Spleen (tissue), 11 donors: ENCODE measurements around the gene RPS4Y2. TPM values are rescaled to one million over a fixed set of nuclear protein-coding genes. Genes with fewer than 3 reads are reported as not detected.

Experiments
- DNase-seq: peaks from one replicate; pipeline ENCODE4 v3.0.0-alpha.2; 2020
- H3K27ac ChIP-seq, 8 donors: fragments of 200-600 bp; sonication (generic) in 7 of 8; 1 replicate in 4 of 8; 2 replicates in 4 of 8; pipeline versions ENCODE4 v1.5.0 to v1.8.0; 2016 to 2021; ENCODE audit warnings: inconsistent platforms in 4 of 8, mild to moderate bottlenecking in 4 of 8, moderate library complexity in 1 of 8
- H3K27me3 ChIP-seq, 7 donors: fragments of 200-600 bp; sonication (generic) in 6 of 7; replicated peaks in 1 of 7; 1 replicate in 4 of 7; 2 replicates in 3 of 7; pipeline versions ENCODE4 v1.5.0 to v1.8.0; 2016 to 2021; ENCODE audit warnings: inconsistent platforms in 3 of 7, mild to moderate bottlenecking in 1 of 7
- H3K36me3 ChIP-seq, 6 donors: fragments of 200-600 bp; sonication (generic) in 5 of 6; 1 replicate in 4 of 6; 2 replicates in 2 of 6; pipeline versions ENCODE4 v1.5.0 to v1.8.0; 2016 to 2021; ENCODE audit warnings: inconsistent platforms in 2 of 6
- H3K4me1 ChIP-seq, 6 donors: fragments of 200-600 bp; sonication (generic) in 5 of 6; 1 replicate in 3 of 6; 2 replicates in 3 of 6; pipeline versions ENCODE4 v1.5.0 to v1.8.0; 2016 to 2021; ENCODE audit warnings: inconsistent platforms in 3 of 6
- H3K4me3 ChIP-seq, 8 donors: fragments of 200-600 bp; sonication (generic) in 7 of 8; 1 replicate in 4 of 8; 2 replicates in 4 of 8; pipeline versions ENCODE4 v1.5.0 to v1.8.0; 2016 to 2021; ENCODE audit warnings: inconsistent platforms in 4 of 8, mild to moderate bottlenecking in 4 of 8, moderate library complexity in 2 of 8
- H3K9me3 ChIP-seq, 8 donors: fragments of 200-600 bp; sonication (generic) in 7 of 8; 1 replicate in 4 of 8; 2 replicates in 4 of 8; pipeline versions ENCODE4 v1.5.0 to v1.8.0; 2016 to 2021; ENCODE audit warnings: inconsistent platforms in 4 of 8
- POLR2A ChIP-seq, 3 donors: fragments of 450-650 bp; IDR thresholded peaks; one replicate each; pipeline ENCODE4 v1.5.1; 2017; ENCODE audit warnings: antibody characterized with exemption in 3 of 3, mild to moderate bottlenecking in 1 of 3
- POLR2AphosphoS5 ChIP-seq, 3 donors: sonication (generic); formaldehyde crosslinking; IDR thresholded peaks; one replicate each; pipeline ENCODE4 v1.5.1; 2017; ENCODE audit warnings: antibody characterized with exemption in 3 of 3
- WGBS, 5 donors: extraction: QIAGEN DNeasy Blood & Tissue Kit in 3 of 5; methylation state at CpG; one replicate each; pipeline versions ENCODE4 v1.1.5 to v1.1.7; 2013 to 2018; 5-methylcytosine and 5-hydroxymethylcytosine counted together
- intact Hi-C: fragments of 100-400 bp; cut with DNase I; formaldehyde crosslinking; loops from one replicate; pipeline ENCODE4 v1.15.0; 2023; ENCODE audit warnings: low total_unique reads
- polyA plus RNA-seq, 3 donors: library from polyadenylated mRNA; stranded (reverse); fragments of 200-250 nt; gene quantifications; one replicate each; pipeline ENCODE4 v1.2.1, GENCODE V29; 2013
- total RNA-seq, 7 donors: library from RNA; depleted of rRNA in 3 of 7; stranded (reverse); fragments of >200 nt in 3 of 7; fragmentation: NEBNext Ultra II Directional in 4 of 7; extraction: Animal tissue kit (Norgen Biotek cat#: 25700) in 4 of 7; gene quantifications; one replicate each; pipeline versions ENCODE4 v1.1.0 to v1.2.1, GENCODE V29; 2016 to 2021
- TF ChIP-seq, protein P1 (sequence below), 11 experiments: fragments of 200-600 bp in 7 of 11; fragments of 450-650 bp in 4 of 11; sonication (generic) in 4 of 11; IDR thresholded peaks in 8 of 11; conservative IDR thresholded peaks in 3 of 11; 1 replicate in 7 of 11; 2 replicates in 4 of 11; pipeline versions ENCODE4 v1.4.0 to v1.8.0; 2016 to 2021; ENCODE audit warnings: antibody characterized with exemption in 11 of 11, inconsistent platforms in 4 of 11, mild to moderate bottlenecking in 1 of 11
- donor health status: healthy with polysubstance abuse.
- donor health status: DM: no; HTN: no; CAD: no; lungs with moderate emphysema.
- donor health status: DM: no; HTN: no; CAD: no.
- donor health status: Bipolar disorder and iron deficiency.
- donor health status: healthy.
- donor health status: DM: no; HTN: no; CAD: no.
- donor health status: DM: yes; HTN: yes; CAD: no.

The RPS4Y2 gene
- total and polyA plus RNA-seq, 10 donors = 0.16 to 0.85 TPM; not detected in 8

DNA sequence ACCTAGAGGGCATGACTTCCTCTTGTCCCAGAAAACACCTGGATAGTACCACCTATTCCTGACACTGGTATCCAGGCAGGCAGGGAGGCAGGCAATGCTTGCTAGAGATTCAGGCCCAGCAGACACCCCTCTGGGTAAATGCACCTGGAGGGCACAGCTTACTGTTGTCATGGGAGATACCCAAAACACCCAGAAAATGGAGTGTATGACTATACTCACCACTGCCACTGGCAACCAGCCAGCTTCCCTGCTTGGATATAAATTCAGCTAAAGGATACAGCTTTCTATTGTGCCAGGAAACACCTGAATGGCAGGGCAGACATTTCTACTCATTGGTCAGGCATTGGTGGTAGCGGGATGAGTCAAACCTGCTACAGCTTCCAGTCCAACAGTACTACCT lies 58.9 kb downstream of the RPS4Y2 start:
- H3K27ac ChIP-seq = no peak overlapping the region
- no peaks in the 10 kb centered on the region for H3K4me1 ChIP-seq
- H3K27me3 ChIP-seq = no peaks in the 10 kb centered on the region
- H3K9me3 ChIP-seq = no peaks in the 10 kb centered on the region
- 83 to 89% (median 89%) methylated on average over 1 of the region's 1 CpG; no CpG with 5 or more reads in 2 of the 5 donors for WGBS, 5 donors
- TF ChIP-seq POLR2A (IDR thresholded peaks at IDR 0.05) (no peak), POLR2AphosphoS5 (IDR thresholded peaks at IDR 0.05) (no peak)
- TF ChIP-seq, protein P1, sequence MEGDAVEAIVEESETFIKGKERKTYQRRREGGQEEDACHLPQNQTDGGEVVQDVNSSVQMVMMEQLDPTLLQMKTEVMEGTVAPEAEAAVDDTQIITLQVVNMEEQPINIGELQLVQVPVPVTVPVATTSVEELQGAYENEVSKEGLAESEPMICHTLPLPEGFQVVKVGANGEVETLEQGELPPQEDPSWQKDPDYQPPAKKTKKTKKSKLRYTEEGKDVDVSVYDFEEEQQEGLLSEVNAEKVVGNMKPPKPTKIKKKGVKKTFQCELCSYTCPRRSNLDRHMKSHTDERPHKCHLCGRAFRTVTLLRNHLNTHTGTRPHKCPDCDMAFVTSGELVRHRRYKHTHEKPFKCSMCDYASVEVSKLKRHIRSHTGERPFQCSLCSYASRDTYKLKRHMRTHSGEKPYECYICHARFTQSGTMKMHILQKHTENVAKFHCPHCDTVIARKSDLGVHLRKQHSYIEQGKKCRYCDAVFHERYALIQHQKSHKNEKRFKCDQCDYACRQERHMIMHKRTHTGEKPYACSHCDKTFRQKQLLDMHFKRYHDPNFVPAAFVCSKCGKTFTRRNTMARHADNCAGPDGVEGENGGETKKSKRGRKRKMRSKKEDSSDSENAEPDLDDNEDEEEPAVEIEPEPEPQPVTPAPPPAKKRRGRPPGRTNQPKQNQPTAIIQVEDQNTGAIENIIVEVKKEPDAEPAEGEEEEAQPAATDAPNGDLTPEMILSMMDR (IDR thresholded peaks at IDR 0.05 in 8 of 11, conservative IDR thresholded peaks at IDR 0.05 in 3 of 11) = no peak
- intact Hi-C loops = no loop called here
- H3K36me3 ChIP-seq = no peaks in the 10 kb centered on the region
- DNase-seq = no peak
- no peak overlapping the region for H3K4me3 ChIP-seq

- Histone ChIP-seq H3K4me3 (no peak overlapping the region), H3K4me1 (no peaks in the 10 kb centered on the region), H3K36me3 (no peaks in the 10 kb centered on the region), H3K27me3 (no peaks in the 10 kb centered on the region), H3K27ac (no peak overlapping the region), H3K9me3 (no peaks in the 10 kb centered on the region)
- WGBS, 5 donors = 53 to 62% (median 58%) methylated on average over 2 of the region's 2 CpGs; no CpG with 5 or more reads in 2 of the 5 donors
- no peak for TF ChIP-seq POLR2AphosphoS5 (IDR thresholded peaks at IDR 0.05)
- TF ChIP-seq, protein P1 (IDR thresholded peaks at IDR 0.05 in 8 of 11, conservative IDR thresholded peaks at IDR 0.05 in 3 of 11) = no peak
- intact Hi-C loops = no loop called here
- DNase-seq = no peak
Observed at GRCh38 chrY:20817067-20817466, 61.2 kb downstream of the RPS4Y2 start.

Other genes starting within 250 kb of the RPS4Y2 start
- gene EIF1AY, start 180.3 kb upstream of the RPS4Y2 start, total RNA-seq = 10 to 100 TPM in 2 of 7 donors, not detected in 5; 55.0 to 60.6 TPM
- 10 to 100 TPM in 2 of 3 donors, not detected in 1; 63.8 to 85.9 TPM for gene EIF1AY, start 180.3 kb upstream of the RPS4Y2 start, polyA plus RNA-seq